ENCODE data around the gene OLIG1. TPM values are rescaled to one million over a fixed set of nuclear protein-coding genes. Genes with fewer than 3 reads are reported as not detected.

OLIG1 gene
- not detected for total RNA-seq

DNA sequence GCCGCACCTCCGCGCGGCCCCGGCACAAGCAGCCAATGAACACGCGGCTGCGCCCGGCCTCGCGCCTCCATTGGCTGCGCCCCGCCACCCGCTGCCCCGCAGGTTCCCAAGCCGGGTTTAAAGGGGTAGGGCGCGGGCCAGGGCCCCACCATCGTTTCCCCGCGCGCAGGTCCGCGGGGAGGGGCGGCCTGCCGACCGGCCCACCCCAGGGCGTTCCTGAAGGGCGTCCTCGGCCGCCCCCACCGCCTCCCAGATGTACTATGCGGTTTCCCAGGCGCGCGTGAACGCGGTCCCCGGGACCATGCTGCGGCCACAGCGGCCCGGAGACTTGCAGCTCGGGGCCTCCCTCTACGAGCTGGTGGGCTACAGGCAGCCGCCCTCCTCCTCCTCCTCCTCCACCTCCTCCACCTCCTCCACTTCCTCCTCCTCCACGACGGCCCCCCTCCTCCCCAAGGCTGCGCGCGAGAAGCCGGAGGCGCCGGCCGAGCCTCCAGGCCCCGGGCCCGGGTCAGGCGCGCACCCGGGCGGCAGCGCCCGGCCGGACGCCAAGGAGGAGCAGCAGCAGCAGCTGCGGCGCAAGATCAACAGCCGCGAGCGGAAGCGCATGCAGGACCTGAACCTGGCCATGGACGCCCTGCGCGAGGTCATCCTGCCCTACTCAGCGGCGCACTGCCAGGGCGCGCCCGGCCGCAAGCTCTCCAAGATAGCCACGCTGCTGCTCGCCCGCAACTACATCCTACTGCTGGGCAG lies at the start of gene OLIG1:
TSS of gene OLIG1 (plus strand) at position 148 of the 750 bp plus-strand sequence. CDS start at position 254, 106 bp downstream.

GRCh38 chr21:33025489-33026442 lies 44.2 kb upstream of the OLIG1 start, which contains the start of gene OLIG2:
TSS of gene OLIG2 (plus strand) at chr21:33025935. CDS start at chr21:33026863, 928 bp downstream.

Other genes with a start within 250 kb of the OLIG1 start
- not detected for gene OLIG2, start 44.2 kb upstream of the OLIG1 start, total RNA-seq
- 10 to 100 TPM; 72.9 to 76.8 TPM for gene IFNAR2, start 159.8 kb downstream of the OLIG1 start, total RNA-seq
- 10 to 100 TPM; 37.2 to 40.6 TPM for gene IL10RB, start 196.2 kb downstream of the OLIG1 start, total RNA-seq